Calu3 (cell line): Measurements from ENCODE around the gene CLEC11A. TPM values are rescaled to one million over a fixed set of nuclear protein-coding genes. Genes with fewer than 3 reads are reported as not detected.

Experiments used
- BruUV-seq: library from RNA; stranded (reverse); fragments of 400-500 nt; replicated peaks from 2 replicates; lab custom pipeline; 2021; lab: Mats Ljungman, UMichigan
- CTCF ChIA-PET: fragments of 300-600 bp; sonication (Branson Sonifier 250); formaldehyde crosslinking; loops from one replicate; lab custom pipeline; 2022; ENCODE audit warnings: antibody characterized with exemption; lab: Charles Lee
- DNase-seq: peaks from one replicate; pipeline ENCODE4 v3.0.0; 2022
- H3K27ac Mint-ChIP-seq: one replicate; pipeline ENCODE4 v1.8.0; 2022; ENCODE audit warnings: mixed read lengths; ENCODE audit not compliant: unreplicated experiment
- H3K27me3 Mint-ChIP-seq: one replicate; pipeline ENCODE4 v1.8.0; 2022; ENCODE audit warnings: mixed read lengths; ENCODE audit not compliant: unreplicated experiment
- H3K36me3 Mint-ChIP-seq: one replicate; pipeline ENCODE4 v1.8.0; 2022; ENCODE audit warnings: mild to moderate bottlenecking, moderate library complexity, mixed read lengths; ENCODE audit not compliant: insufficient read depth, unreplicated experiment
- H3K4me1 Mint-ChIP-seq: one replicate; pipeline ENCODE4 v1.8.0; 2022; ENCODE audit warnings: mild to moderate bottlenecking, low read depth, mixed read lengths; ENCODE audit not compliant: unreplicated experiment
- H3K4me3 Mint-ChIP-seq: one replicate; pipeline ENCODE4 v1.8.0; 2022; ENCODE audit warnings: mild to moderate bottlenecking, low read depth, moderate library complexity, mixed read lengths; ENCODE audit not compliant: unreplicated experiment
- H3K9me3 Mint-ChIP-seq: one replicate; pipeline ENCODE4 v1.8.0; 2022; ENCODE audit warnings: low read depth, mixed read lengths; ENCODE audit not compliant: unreplicated experiment
- intact Hi-C: fragments of 100-400 bp; cut with micrococcal nuclease; formaldehyde crosslinking; loops from one replicate; pipeline ENCODE4 v1.10.0; 2022; ENCODE audit not compliant: unreplicated experiment
- total RNA-seq: library from RNA; stranded (reverse); gene quantifications from 2 replicates; pipeline ENCODE4 v1.2.3, GENCODE V29; 2022
- TF ChIP-seq, protein P1 (sequence below): fragments of 200-600 bp; IDR thresholded peaks from one replicate; pipeline ENCODE4 v1.8.0; 2022; ENCODE audit warnings: antibody characterized with exemption; ENCODE audit not compliant: unreplicated experiment

The CLEC11A gene
- total RNA-seq, 1 experiment from 2014 or later = 2.4 TPM

DNA sequence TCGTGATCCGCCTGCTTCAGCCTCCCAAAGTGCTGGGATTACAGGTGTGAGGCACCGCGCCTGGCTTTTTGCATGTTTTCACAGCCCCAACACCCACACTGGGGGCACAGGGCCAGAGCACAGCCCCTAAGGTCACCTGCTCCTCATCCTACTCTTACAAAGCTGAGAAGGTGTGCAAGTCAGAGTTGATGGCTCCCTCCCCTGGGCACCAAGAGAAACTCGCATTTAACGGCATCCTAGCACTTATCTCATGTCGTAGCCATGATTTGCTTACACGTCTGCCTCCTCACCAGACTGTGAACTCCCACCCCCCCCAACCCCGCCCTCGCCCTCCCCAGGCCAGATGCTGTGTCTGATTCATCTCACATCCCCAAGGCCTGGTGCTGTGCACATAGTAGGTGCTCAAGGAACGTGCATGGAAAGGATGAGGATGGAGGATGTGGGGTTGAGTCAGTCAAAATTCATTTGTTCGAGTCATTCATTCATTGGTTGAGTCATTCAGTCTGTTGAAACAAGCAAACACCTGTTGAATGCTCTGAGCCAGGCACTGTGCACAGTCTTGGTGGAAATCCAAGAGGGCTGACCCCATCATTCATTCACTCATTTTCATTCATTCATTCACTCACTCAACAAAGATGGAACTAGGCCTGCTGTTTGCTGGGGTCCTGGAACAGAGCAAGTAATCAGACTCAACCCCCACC lies 14.8 kb upstream of the CLEC11A start:
- no peaks in the 10 kb centered on the region for H3K36me3 Mint-ChIP-seq
- H3K4me3 Mint-ChIP-seq = no peak overlapping the region
- H3K4me1 Mint-ChIP-seq = no peaks in the 10 kb centered on the region
- no TSS peak for BruUV-seq
- H3K9me3 Mint-ChIP-seq = no peaks in the 10 kb centered on the region
- intact Hi-C loops = no loop called here
- TF ChIP-seq, protein P1, sequence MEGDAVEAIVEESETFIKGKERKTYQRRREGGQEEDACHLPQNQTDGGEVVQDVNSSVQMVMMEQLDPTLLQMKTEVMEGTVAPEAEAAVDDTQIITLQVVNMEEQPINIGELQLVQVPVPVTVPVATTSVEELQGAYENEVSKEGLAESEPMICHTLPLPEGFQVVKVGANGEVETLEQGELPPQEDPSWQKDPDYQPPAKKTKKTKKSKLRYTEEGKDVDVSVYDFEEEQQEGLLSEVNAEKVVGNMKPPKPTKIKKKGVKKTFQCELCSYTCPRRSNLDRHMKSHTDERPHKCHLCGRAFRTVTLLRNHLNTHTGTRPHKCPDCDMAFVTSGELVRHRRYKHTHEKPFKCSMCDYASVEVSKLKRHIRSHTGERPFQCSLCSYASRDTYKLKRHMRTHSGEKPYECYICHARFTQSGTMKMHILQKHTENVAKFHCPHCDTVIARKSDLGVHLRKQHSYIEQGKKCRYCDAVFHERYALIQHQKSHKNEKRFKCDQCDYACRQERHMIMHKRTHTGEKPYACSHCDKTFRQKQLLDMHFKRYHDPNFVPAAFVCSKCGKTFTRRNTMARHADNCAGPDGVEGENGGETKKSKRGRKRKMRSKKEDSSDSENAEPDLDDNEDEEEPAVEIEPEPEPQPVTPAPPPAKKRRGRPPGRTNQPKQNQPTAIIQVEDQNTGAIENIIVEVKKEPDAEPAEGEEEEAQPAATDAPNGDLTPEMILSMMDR = no peak
- H3K27me3 Mint-ChIP-seq = peaks cover 100% of the 10 kb centered on the region
- no peak overlapping the region for H3K27ac Mint-ChIP-seq
- DNase-seq = no peak
- CTCF ChIA-PET = no interaction called here

GRCh38 chr19:50710094-50710493 lies 13.1 kb upstream of the CLEC11A start:
- BruUV-seq = no TSS peak
- peaks cover 100% of the 10 kb centered on the region for H3K27me3 Mint-ChIP-seq
- no peak for DNase-seq

DNA sequence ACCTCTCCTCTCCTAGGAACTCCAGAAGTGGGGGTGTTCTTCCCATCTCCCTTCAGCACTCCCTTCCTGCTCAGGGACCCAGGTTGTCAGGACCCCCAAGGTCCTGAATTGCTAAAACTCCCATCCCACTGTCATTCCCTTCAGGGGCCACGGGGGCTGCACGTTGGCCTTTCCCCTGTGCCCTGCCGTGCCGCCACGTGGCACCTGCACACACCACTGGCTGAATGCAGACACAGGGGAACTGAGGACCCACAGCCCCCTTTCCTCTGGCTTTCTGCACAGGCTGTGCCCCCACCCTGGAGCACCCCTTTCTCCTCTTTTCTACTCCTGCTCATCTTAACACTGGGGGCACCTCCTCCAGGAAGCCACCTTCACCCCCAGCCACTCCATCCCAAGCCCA lies 12.6 kb upstream of the CLEC11A start:
- intact Hi-C loops = no loop called here
- no peaks in the 10 kb centered on the region for H3K9me3 Mint-ChIP-seq
- no peaks in the 10 kb centered on the region for H3K36me3 Mint-ChIP-seq
- H3K4me1 Mint-ChIP-seq = no peaks in the 10 kb centered on the region
- TF ChIP-seq, protein P1 = no peak
- BruUV-seq = no TSS peak
- no peak overlapping the region for H3K27ac Mint-ChIP-seq
- peaks cover 100% of the 10 kb centered on the region for H3K27me3 Mint-ChIP-seq
- DNase-seq = no peak
- CTCF ChIA-PET = interaction anchor here (0.6 kb wide), 1 partner anchor 281 kb away, joined by 3 read pairs; no protein-coding TSS in a partner anchor
- no peak overlapping the region for H3K4me3 Mint-ChIP-seq

More at GRCh38 chr19:50710094-50710493, 13.1 kb upstream of the CLEC11A start:
- no peaks in the 10 kb centered on the region for H3K36me3 Mint-ChIP-seq
- TF ChIP-seq, protein P1 = peak; percentile 19
- intact Hi-C loops = no loop called here
- H3K4me1 Mint-ChIP-seq = no peaks in the 10 kb centered on the region
- no peak overlapping the region for H3K4me3 Mint-ChIP-seq
- CTCF ChIA-PET = interaction anchor here (0.6 kb wide), 1 partner anchor 282 kb away, joined by 3 read pairs; no protein-coding TSS in a partner anchor
- no peaks in the 10 kb centered on the region for H3K9me3 Mint-ChIP-seq
- H3K27ac Mint-ChIP-seq = no peak overlapping the region

DNA sequence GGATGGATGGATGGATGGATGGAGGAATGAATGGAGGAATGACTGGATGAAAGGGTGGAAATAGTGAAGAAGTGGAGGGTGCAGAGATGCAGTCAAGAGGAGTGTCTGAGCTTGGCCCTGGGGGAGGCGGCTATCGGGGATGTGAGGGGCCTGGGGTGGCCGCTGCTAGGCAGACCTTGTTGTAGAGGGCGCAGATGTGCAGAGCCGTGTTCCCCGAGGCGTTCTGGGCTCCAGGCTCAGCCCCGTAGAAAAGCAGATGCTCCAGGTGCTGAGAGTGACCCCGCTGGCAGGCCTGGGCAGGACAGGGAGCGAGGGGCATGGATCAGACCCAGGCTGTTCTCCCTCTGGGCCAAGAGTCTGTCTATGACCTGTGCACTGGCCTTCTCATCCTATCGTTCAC lies 12.0 kb upstream of the CLEC11A start:
- Mint-ChIP-seq H3K9me3 (no peaks in the 10 kb centered on the region), H3K4me1 (no peaks in the 10 kb centered on the region), H3K27me3 (peaks cover 100% of the 10 kb centered on the region), H3K4me3 (no peak overlapping the region), H3K27ac (no peak overlapping the region), H3K36me3 (no peaks in the 10 kb centered on the region)
- no peak for DNase-seq
- intact Hi-C loops = no loop called here
- TF ChIP-seq, protein P1 = no peak
- BruUV-seq = no TSS peak
- CTCF ChIA-PET = no interaction called here
